HepG2 (cell line): ENCODE results near the gene YPEL3. TPM values are rescaled to one million over a fixed set of nuclear protein-coding genes. Genes with fewer than 3 reads are reported as not detected.
A peak's percentile ranks its signal among the peaks of the same experiment; 100 is the strongest.

Experiments
- ATAC-seq: fragments of 200-7000 bp; cut with Tn5 transposase; 3 replicates; pipeline ENCODE4 v1.9.1; 2020; ENCODE audit warnings: mild to moderate bottlenecking, moderate library complexity
- BruUV-seq: library from RNA; stranded (reverse); fragments of 400-500 nt; replicated peaks from 2 replicates; lab custom pipeline; 2021; lab: Mats Ljungman, UMichigan
- CTCF ChIA-PET: fragments of 300-600 bp; formaldehyde crosslinking; extraction: SDS; loops from one replicate; lab custom pipeline; 2021; ENCODE audit warnings: low total read pairs, inconsistent platforms, low intra/inter-chr PET ratio; lab: Yijun Ruan, JAX
- POLR2A ChIA-PET: fragments of 350-600 bp; sonication (Branson Sonifier 250); formaldehyde crosslinking; loops from one replicate; lab custom pipeline; 2020; ENCODE audit warnings: antibody characterized with exemption, inconsistent platforms; lab: Yijun Ruan, JAX
- DNase-seq: peaks from one replicate; pipeline ENCODE4 v3.0.0-alpha.2; 2015; ENCODE audit warnings: low spot score
- FAIRE-seq: peaks from 3 replicates; lab custom pipeline; 2011; peaks lifted over from hg19 to GRCh38; lab: Jason Lieb, UNC
- H2AFZ ChIP-seq: one replicate; pipeline ENCODE4 v1.6.1; 2011; ENCODE audit warnings: low read length, inconsistent platforms
- H3K27ac ChIP-seq: fragments of 300-600 bp; 3 replicates; pipeline ENCODE4 v1.8.0; 2011; ENCODE audit warnings: mixed run types, mild to moderate bottlenecking, mixed read lengths, low read length, inconsistent platforms; ENCODE audit not compliant: insufficient read depth; ENCODE audit errors: extremely low read length
- H3K27me3 ChIP-seq, 2 experiments: fragments of 200-600 bp in 1 of 2; 2 replicates in 1 of 2; 3 replicates in 1 of 2; pipeline versions ENCODE4 v1.6.0 to v1.8.0; 2011; ENCODE audit warnings: low read length in 2 of 2, mild to moderate bottlenecking in 2 of 2, moderate library complexity in 2 of 2, inconsistent platforms in 1 of 2; ENCODE audit not compliant: insufficient read depth in 2 of 2, control insufficient read depth in 1 of 2
- H3K36me3 ChIP-seq, 2 experiments: fragments of 200-600 bp in 1 of 2; replicated peaks in 1 of 2; 2 replicates in 1 of 2; 3 replicates in 1 of 2; pipeline versions ENCODE4 v1.5.1 to v1.8.0; 2011; ENCODE audit warnings: low read length in 2 of 2, inconsistent platforms in 1 of 2; ENCODE audit not compliant: insufficient read depth in 2 of 2, control insufficient read depth in 1 of 2
- H3K4me1 ChIP-seq: 2 replicates; pipeline ENCODE4 v1.5.1; 2012; ENCODE audit warnings: low read length, inconsistent platforms; ENCODE audit not compliant: insufficient read depth
- H3K4me2 ChIP-seq: 2 replicates; pipeline ENCODE4 v1.6.0; 2011; ENCODE audit warnings: low read depth, low read length, inconsistent platforms
- H3K4me3 ChIP-seq, 3 experiments: fragments of 200-600 bp in 1 of 3; sonication (generic), shearing (Covaris generic) in 1 of 3; replicated peaks in 1 of 3; 2 replicates each; pipeline ENCODE4 v1.5.1; 2011 to 2016; ENCODE audit warnings: low read length in 3 of 3, inconsistent platforms in 2 of 3, low read depth in 2 of 3, mild to moderate bottlenecking in 2 of 3, control low read depth in 1 of 3, mixed read lengths in 1 of 3; ENCODE audit not compliant: insufficient read depth in 1 of 3
- H3K79me2 ChIP-seq: one replicate; pipeline ENCODE4 v1.6.1; 2011; ENCODE audit warnings: low read length, inconsistent platforms; ENCODE audit not compliant: insufficient read depth
- H3K9ac ChIP-seq: 2 replicates; pipeline ENCODE4 v1.6.0; 2011; ENCODE audit warnings: mild to moderate bottlenecking, low read depth, low read length, inconsistent platforms; ENCODE audit not compliant: insufficient read depth
- H3K9me3 ChIP-seq: 2 replicates; pipeline ENCODE4 v1.5.1; 2012; ENCODE audit warnings: mild to moderate bottlenecking, low read length
- H4K20me1 ChIP-seq: 2 replicates; pipeline ENCODE4 v1.6.0; 2011; ENCODE audit warnings: inconsistent platforms, mild to moderate bottlenecking, low read length, moderate library complexity; ENCODE audit not compliant: insufficient read depth
- CAMTA2 ChIP-seq: sonication (generic); formaldehyde crosslinking; IDR thresholded peaks from 2 replicates; pipeline ENCODE4 v1.4.0; 2020; ENCODE audit warnings: mild to moderate bottlenecking, missing genetic modification reagents, borderline replicate concordance
- CHD2 ChIP-seq: IDR thresholded peaks from 2 replicates; pipeline ENCODE4 v1.6.1; 2011; ENCODE audit warnings: low read depth, low read length, improper control_type of control experiment
- FOXK1 ChIP-seq: sonication (generic); formaldehyde crosslinking; IDR thresholded peaks from 2 replicates; pipeline ENCODE4 v1.4.0; 2020; ENCODE audit warnings: low read depth, missing genetic modification reagents, borderline replicate concordance
- HNRNPUL1 ChIP-seq: fragments of 200-400 bp; formaldehyde crosslinking; IDR thresholded peaks from 2 replicates; pipeline ENCODE4 v1.6.1; 2017; ENCODE audit warnings: low read depth, mild to moderate bottlenecking, low read length, moderate library complexity
- NR2F1 ChIP-seq, 2 experiments: fragments of 450-650 bp in 1 of 2; formaldehyde crosslinking in 1 of 2; IDR thresholded peaks; 2 replicates each; pipeline versions ENCODE4 v1.5.0 to v1.6.1; 2016 to 2020; ENCODE audit warnings: mild to moderate bottlenecking in 1 of 2, missing compliant biosample characterization in 1 of 2, missing genetic modification reagents in 1 of 2, moderate library complexity in 1 of 2
- SOX13 ChIP-seq, 3 experiments: fragments of 450-650 bp in 1 of 3; sonication (generic) in 1 of 3; formaldehyde crosslinking in 1 of 3; IDR thresholded peaks in 2 of 3; conservative IDR thresholded peaks in 1 of 3; 2 replicates each; pipeline versions ENCODE4 v1.5.0 to v1.6.1; 2016 to 2020; ENCODE audit warnings: antibody characterized with exemption in 1 of 3, mild to moderate bottlenecking in 1 of 3, missing compliant biosample characterization in 1 of 3, missing genetic modification reagents in 1 of 3, moderate library complexity in 1 of 3
- ZNF143 ChIP-seq: sonication (generic); formaldehyde crosslinking; IDR thresholded peaks from 2 replicates; pipeline ENCODE4 v1.4.0; 2020; ENCODE audit warnings: missing genetic modification reagents
- ZNF160 ChIP-seq: sonication (generic); formaldehyde crosslinking; IDR thresholded peaks from 2 replicates; pipeline ENCODE4 v1.8.0; 2022; ENCODE audit warnings: mild to moderate bottlenecking, inconsistent platforms, missing genetic modification reagents
- ZNF530 ChIP-seq: sonication (generic); formaldehyde crosslinking; IDR thresholded peaks from 2 replicates; pipeline ENCODE4 v1.5.0; 2020; ENCODE audit warnings: low read depth, mild to moderate bottlenecking, missing genetic modification reagents
- ZNF75D ChIP-seq: sonication (generic); formaldehyde crosslinking; IDR thresholded peaks from 2 replicates; pipeline ENCODE4 v1.8.1; 2023; ENCODE audit warnings: missing genetic modification reagents, mild to moderate bottlenecking, borderline replicate concordance
- ZNF772 ChIP-seq: sonication (generic); formaldehyde crosslinking; IDR thresholded peaks from 2 replicates; pipeline ENCODE4 v1.5.0; 2020; ENCODE audit warnings: mild to moderate bottlenecking, missing genetic modification reagents
- WGBS: methylation state at CpG from one replicate; pipeline ENCODE4 v1.1.6; 2017; ENCODE audit warnings: low lambda C conversion rate; 5-methylcytosine and 5-hydroxymethylcytosine counted together
- in situ Hi-C: cut with HindIII; loops from 2 replicates; pipeline ENCODE4 v1.10.0; 2017; ENCODE audit warnings: low pct_unique_long_range_greater_than_20kb; ENCODE audit not compliant: extremely low pct_ligation_motif_present
- intact Hi-C: fragments of 100-400 bp; cut with micrococcal nuclease; formaldehyde crosslinking; loops from one replicate; pipeline ENCODE4 v1.10.0; 2022; ENCODE audit not compliant: unreplicated experiment
- polyA plus RNA-seq, 8 experiments: library from polyadenylated mRNA; depleted of rRNA in 3 of 8; stranded (reverse) in 7 of 8; unstranded in 1 of 8; fragments of >200 nt; fragmentation: Illumina TruSeq in 4 of 8; extraction: Trizol in 4 of 8; gene quantifications; 2 replicates each; pipeline versions ENCODE4 v1.2.1 to v1.2.3, GENCODE V29; 2011 to 2016; ENCODE audit warnings: low read depth in 4 of 8, missing spikeins in 1 of 8, mixed read lengths in 1 of 8; ENCODE audit not compliant: insufficient read depth in 1 of 8
- total RNA-seq, 5 experiments: library from RNA; depleted of rRNA; stranded (reverse); fragments of >200 nt; fragmentation: Illumina TruSeq; extraction: Trizol; gene quantifications; 2 replicates each; pipeline ENCODE4 v1.2.3, GENCODE V29; 2016; ENCODE audit warnings: low read depth in 1 of 5
- TF ChIP-seq, protein P1 (sequence below): sonication (generic); formaldehyde crosslinking; IDR thresholded peaks from 2 replicates; pipeline ENCODE4 v1.5.1; 2020; ENCODE audit warnings: missing genetic modification reagents, mild to moderate bottlenecking, borderline replicate concordance
- TF ChIP-seq, protein P2 (sequence below): sonication (generic); IDR thresholded peaks from 2 replicates; pipeline ENCODE4 v1.6.1; 2016; ENCODE audit warnings: low read depth, borderline replicate concordance
- TF ChIP-seq, protein P3 (sequence below): sonication (generic); formaldehyde crosslinking; IDR thresholded peaks from 2 replicates; pipeline ENCODE4 v1.5.1; 2020; ENCODE audit warnings: mild to moderate bottlenecking, missing genetic modification reagents, moderate library complexity

Gene YPEL3
- total and polyA plus RNA-seq, 2 of the 13 experiments (the other 11 are each of a cell fraction or from before 2014, with no cell fraction given): 5.4 to 47.0 TPM

DNA sequence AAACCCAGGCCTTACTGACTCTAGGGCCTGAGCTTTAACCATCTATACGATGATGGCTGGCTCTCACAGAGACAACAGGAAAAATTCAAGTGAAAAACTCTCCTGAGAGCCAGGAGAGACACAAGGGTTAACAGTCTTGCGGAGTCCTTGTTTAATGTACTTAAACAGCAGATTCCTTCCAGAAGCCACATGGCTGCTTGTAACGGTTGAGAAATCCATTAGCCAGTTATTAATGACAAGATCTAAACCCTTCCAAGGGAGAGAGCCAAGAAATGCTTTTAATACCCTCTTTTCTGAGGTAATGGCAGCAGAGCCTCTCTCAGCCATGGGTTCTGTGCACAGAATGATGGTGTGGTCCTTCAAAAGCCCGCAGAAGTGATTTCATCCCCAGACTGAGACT is 35.7 kb downstream of the YPEL3 start:
- H3K4me2 ChIP-seq: no peak overlapping the region
- FAIRE-seq (no peak), ATAC-seq (no peak), DNase-seq (no peak)
- H3K27me3 ChIP-seq: no peaks in the 10 kb centered on the region; a peak in 1 of 5 replicates
- CTCF ChIA-PET: no interaction called here
- no peaks in the 10 kb centered on the region for H3K9me3 ChIP-seq
- peaks cover 19% of the 10 kb centered on the region for H3K79me2 ChIP-seq
- peaks cover 14% of the 10 kb centered on the region for H3K4me1 ChIP-seq
- H2AFZ ChIP-seq: no peak overlapping the region
- TF ChIP-seq CHD2 (no peak), SOX13 (IDR thresholded peaks at IDR 0.05) (no peak), SOX13 (CRISPR knock-in tag; conservative IDR thresholded peaks at IDR 0.05 in 1 of 2, IDR thresholded peaks at IDR 0.05 in 1 of 2) (no peak), ZNF530 (CRISPR knock-in tag) (no peak), HNRNPUL1 (no peak)
- POLR2A ChIA-PET: no interaction called here
- intact Hi-C loops (no loop called here), in situ Hi-C loops (no loop called here)
- WGBS: 92% methylated on average over 4 of the region's 4 CpGs
- BruUV-seq: no TSS peak
- no peak overlapping the region for H3K27ac ChIP-seq
- no peak overlapping the region for H3K4me3 ChIP-seq
- no peak overlapping the region for H3K9ac ChIP-seq
- no peaks in the 10 kb centered on the region for H3K36me3 ChIP-seq
- H4K20me1 ChIP-seq: no peaks in the 10 kb centered on the region

DNA sequence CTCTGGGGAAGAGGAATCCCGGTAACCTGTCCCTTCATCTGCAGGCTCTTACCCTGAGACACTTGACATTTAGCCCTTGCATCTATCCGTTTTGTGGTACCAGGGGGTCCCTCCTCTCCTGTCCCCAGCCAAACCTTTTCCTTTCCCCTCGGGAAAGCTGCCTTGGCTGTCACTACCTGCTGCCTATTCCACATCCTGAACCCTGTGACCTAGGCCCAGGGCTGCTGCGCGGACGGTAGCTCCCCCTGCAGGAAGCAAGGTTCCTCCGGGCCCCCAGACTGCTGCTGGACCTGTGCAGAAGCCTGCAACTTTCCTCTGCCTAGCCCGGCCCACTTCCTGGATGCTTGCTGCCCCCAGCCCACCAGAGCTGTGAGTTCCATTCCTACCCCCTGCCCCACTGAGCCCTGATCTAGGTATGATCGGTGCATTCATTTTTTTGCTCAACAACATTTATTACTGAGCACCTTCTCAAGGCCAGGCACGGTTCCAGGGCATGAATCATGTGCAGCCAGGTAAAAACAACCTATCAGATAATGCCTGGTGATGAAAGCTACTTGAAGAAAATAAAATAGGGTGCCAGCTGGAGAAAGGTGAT is 41.0 kb downstream of the YPEL3 start:
- Histone ChIP-seq H4K20me1 (no peaks in the 10 kb centered on the region), H3K27me3 (peaks cover 0 to 7% of the 10 kb centered on the region in 2 experiments; a peak in 1 of 5 replicates), H3K79me2 (no peaks in the 10 kb centered on the region), H3K9me3 (no peaks in the 10 kb centered on the region), H2AFZ (no peak overlapping the region), H3K4me3 (no peak overlapping the region; a peak in 1 of 6 replicates), H3K36me3 (no peaks in the 10 kb centered on the region), H3K9ac (peak overlapping the region; percentile 17; the same call in 1 of the 2 replicates), H3K27ac (no peak overlapping the region), H3K4me1 (peaks cover 26% of the 10 kb centered on the region), H3K4me2 (peak overlapping the region; percentile 44)
- CTCF ChIA-PET: interaction anchor here (1.6 kb wide), 2 partner anchors 13 to 23 kb away, joined by 4 to 6 read pairs; partner anchors contain the start of gene TLCD3B
- no peak for FAIRE-seq
- peak; percentile 62 for DNase-seq
- in situ Hi-C loops: no loop called here
- peak; percentile 93 for ATAC-seq
- BruUV-seq: no TSS peak
- WGBS: 22% methylated on average over 10 of the region's 10 CpGs
- POLR2A ChIA-PET: interaction anchor here (0.6 to 5.6 kb wide), 3 partner anchors 10 to 376 kb away, joined by 3 to 66 read pairs (median 5); partner anchors contain the start of genes ALDOA and QPRT
- intact Hi-C loops: no loop called here
- no peak for TF ChIP-seq ZNF75D
- no peak for TF ChIP-seq FOXK1
- TF ChIP-seq, protein P1, sequence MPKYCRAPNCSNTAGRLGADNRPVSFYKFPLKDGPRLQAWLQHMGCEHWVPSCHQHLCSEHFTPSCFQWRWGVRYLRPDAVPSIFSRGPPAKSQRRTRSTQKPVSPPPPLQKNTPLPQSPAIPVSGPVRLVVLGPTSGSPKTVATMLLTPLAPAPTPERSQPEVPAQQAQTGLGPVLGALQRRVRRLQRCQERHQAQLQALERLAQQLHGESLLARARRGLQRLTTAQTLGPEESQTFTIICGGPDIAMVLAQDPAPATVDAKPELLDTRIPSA (CRISPR knock-in tag): no peak
- TF ChIP-seq CAMTA2 (CRISPR knock-in tag): no peak
- no peak for TF ChIP-seq ZNF160
- peak; percentile 31 to 71; a peak in 3 of 4 replicates for TF ChIP-seq NR2F1 (CRISPR knock-in tag; IDR thresholded peaks at IDR 0.05)
- TF ChIP-seq ZNF143 (CRISPR knock-in tag): no peak
- TF ChIP-seq, protein P2, sequence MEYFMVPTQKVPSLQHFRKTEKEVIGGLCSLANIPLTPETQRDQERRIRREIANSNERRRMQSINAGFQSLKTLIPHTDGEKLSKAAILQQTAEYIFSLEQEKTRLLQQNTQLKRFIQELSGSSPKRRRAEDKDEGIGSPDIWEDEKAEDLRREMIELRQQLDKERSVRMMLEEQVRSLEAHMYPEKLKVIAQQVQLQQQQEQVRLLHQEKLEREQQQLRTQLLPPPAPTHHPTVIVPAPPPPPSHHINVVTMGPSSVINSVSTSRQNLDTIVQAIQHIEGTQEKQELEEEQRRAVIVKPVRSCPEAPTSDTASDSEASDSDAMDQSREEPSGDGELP: no peak
- TF ChIP-seq, protein P3, sequence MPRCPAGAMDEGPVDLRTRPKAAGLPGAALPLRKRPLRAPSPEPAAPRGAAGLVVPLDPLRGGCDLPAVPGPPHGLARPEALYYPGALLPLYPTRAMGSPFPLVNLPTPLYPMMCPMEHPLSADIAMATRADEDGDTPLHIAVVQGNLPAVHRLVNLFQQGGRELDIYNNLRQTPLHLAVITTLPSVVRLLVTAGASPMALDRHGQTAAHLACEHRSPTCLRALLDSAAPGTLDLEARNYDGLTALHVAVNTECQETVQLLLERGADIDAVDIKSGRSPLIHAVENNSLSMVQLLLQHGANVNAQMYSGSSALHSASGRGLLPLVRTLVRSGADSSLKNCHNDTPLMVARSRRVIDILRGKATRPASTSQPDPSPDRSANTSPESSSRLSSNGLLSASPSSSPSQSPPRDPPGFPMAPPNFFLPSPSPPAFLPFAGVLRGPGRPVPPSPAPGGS (CRISPR knock-in tag): 0 out of 2 replicates have a peak, but pooled peaks have one; percentile 43
- TF ChIP-seq ZNF772 (CRISPR knock-in tag): no peak; the same call in 1 of the 2 replicates
